Upper lobe of right lung (tissue), 1 donor: ENCODE data around the gene MEGF11. TPM values are rescaled to one million over a fixed set of nuclear protein-coding genes. Genes with fewer than 3 reads are reported as not detected.

Experiments used
- ATAC-seq: fragments of 200-7000 bp; cut with Tn5 transposase; one replicate; pipeline ENCODE4 v1.9.1; 2020; ENCODE audit warnings: mild to moderate bottlenecking, moderate library complexity
- DNase-seq: peaks from one replicate; pipeline ENCODE4 v3.0.0-alpha.2; 2020
- H3K27ac ChIP-seq: fragments of 200-600 bp; one replicate; pipeline ENCODE4 v1.8.0; 2022
- H3K27me3 ChIP-seq: fragments of 200-600 bp; one replicate; pipeline ENCODE4 v1.8.0; 2022; ENCODE audit warnings: mild to moderate bottlenecking
- H3K36me3 ChIP-seq: fragments of 200-600 bp; one replicate; pipeline ENCODE4 v1.8.0; 2022
- H3K4me1 ChIP-seq: fragments of 200-600 bp; one replicate; pipeline ENCODE4 v1.8.0; 2022
- H3K4me3 ChIP-seq: fragments of 200-600 bp; one replicate; pipeline ENCODE4 v1.8.0; 2022; ENCODE audit warnings: mild to moderate bottlenecking
- H3K9me3 ChIP-seq: fragments of 200-600 bp; one replicate; pipeline ENCODE4 v1.8.0; 2022
- intact Hi-C: fragments of 100-400 bp; cut with DNase I; formaldehyde crosslinking; loops from one replicate; pipeline ENCODE4 v1.11.0; 2022
- total RNA-seq: library from RNA; stranded (reverse); fragmentation: NEBNext Ultra II Directional; extraction: Animal tissue kit (Norgen Biotek cat#: 25700); gene quantifications from one replicate; pipeline ENCODE4 v1.2.1, GENCODE V29; 2021
- TF ChIP-seq, protein P1 (sequence below): fragments of 200-600 bp; IDR thresholded peaks from one replicate; pipeline ENCODE4 v1.8.0; 2022; ENCODE audit warnings: antibody characterized with exemption
- donor health status: DM: no; HTN: yes; CAD: no; lungs with severe emphysema.

The MEGF11 gene
- total RNA-seq, 1 donor from 2014 or later: 3.0 TPM

DNA sequence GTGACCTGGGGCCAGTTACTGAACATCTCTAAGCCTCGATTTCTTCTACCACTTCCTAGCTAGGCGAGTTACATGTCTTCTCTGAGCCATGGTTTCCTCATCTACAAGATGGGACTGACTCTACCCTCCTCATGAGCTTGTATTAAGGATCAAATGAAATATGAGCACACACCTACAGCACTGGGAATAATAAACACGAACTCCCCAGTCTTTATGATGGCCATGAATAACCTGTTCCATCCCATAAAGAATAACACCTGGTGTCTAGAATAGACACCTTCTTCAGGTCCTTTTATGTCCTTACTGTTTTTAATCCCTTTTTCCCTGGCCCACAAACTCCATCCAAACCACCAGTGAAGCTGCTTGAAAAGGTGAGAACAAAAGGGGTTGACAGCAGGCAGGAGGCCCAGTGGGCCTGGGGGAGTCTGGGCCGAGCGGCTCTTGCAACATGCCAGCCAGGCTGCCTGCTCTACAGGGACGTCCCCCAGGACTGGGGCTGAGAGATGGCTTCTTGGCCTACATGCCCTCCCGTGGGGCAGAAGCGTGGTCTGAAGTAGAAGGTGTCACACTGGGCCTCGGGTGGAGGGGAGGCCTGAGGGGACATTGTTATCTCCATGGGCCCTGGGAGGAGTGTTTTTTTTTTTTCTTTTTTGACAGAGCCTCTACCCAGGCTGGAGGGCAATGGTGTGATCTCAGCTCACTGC lies 206.1 kb downstream of the MEGF11 start:
- Histone ChIP-seq H3K9me3 (no peaks in the 10 kb centered on the region), H3K27me3 (no peaks in the 10 kb centered on the region), H3K27ac (no peak overlapping the region), H3K36me3 (no peaks in the 10 kb centered on the region), H3K4me3 (no peak overlapping the region), H3K4me1 (no peaks in the 10 kb centered on the region)
- ATAC-seq (no peak), DNase-seq (no peak)
- intact Hi-C loops: no loop called here
- TF ChIP-seq, protein P1, sequence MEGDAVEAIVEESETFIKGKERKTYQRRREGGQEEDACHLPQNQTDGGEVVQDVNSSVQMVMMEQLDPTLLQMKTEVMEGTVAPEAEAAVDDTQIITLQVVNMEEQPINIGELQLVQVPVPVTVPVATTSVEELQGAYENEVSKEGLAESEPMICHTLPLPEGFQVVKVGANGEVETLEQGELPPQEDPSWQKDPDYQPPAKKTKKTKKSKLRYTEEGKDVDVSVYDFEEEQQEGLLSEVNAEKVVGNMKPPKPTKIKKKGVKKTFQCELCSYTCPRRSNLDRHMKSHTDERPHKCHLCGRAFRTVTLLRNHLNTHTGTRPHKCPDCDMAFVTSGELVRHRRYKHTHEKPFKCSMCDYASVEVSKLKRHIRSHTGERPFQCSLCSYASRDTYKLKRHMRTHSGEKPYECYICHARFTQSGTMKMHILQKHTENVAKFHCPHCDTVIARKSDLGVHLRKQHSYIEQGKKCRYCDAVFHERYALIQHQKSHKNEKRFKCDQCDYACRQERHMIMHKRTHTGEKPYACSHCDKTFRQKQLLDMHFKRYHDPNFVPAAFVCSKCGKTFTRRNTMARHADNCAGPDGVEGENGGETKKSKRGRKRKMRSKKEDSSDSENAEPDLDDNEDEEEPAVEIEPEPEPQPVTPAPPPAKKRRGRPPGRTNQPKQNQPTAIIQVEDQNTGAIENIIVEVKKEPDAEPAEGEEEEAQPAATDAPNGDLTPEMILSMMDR: no peak

DNA sequence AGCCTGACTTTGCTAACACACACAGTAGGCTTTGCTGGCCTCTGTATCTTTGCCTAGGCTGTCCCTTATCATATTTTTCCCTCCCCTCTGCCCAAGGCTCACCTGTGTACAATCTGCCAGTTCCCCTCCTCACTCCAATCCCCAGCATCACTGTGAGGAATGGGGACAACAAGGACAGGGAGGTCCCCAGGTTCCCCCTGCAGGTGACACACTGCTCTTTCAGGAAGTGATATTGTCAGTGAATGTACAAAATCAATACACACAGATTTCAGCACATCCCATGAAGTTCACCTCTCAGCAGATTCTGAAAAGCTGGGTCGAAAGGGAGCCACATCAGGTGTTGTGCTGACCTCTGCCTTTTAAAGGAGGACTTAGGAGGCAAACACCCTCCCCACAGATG lies 206.8 kb downstream of the MEGF11 start:
- no peaks in the 10 kb centered on the region for H3K4me1 ChIP-seq
- intact Hi-C loops: no loop called here
- no peaks in the 10 kb centered on the region for H3K36me3 ChIP-seq
- TF ChIP-seq, protein P1: no peak
- no peak overlapping the region for H3K27ac ChIP-seq
- no peak overlapping the region for H3K4me3 ChIP-seq
- ATAC-seq (no peak), DNase-seq (no peak)
- no peaks in the 10 kb centered on the region for H3K9me3 ChIP-seq
- no peaks in the 10 kb centered on the region for H3K27me3 ChIP-seq

DNA sequence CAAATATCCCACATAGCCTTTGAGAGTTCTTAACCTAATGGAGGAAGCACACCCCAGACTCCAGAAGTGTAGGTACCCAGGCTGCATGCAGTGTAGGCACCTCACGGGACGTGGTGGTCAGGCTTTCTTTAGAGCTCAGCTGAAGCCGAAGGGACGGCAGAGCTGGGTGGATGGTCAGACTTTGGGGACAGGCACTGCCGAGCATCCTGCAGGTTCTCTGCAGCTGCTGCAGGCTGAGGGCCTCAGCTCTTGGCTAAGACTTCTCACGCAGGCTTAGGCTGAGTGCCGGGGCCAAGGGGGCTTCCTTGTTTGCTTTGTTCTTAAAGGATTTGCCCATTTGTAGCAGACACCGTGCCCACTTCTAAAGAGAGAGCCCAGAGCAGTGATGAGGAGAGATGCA lies 207.2 kb downstream of the MEGF11 start:
- intact Hi-C loops: no loop called here
- Histone ChIP-seq H3K4me1 (no peaks in the 10 kb centered on the region), H3K4me3 (no peak overlapping the region), H3K9me3 (no peaks in the 10 kb centered on the region), H3K27ac (no peak overlapping the region), H3K27me3 (no peaks in the 10 kb centered on the region), H3K36me3 (no peaks in the 10 kb centered on the region)
- ATAC-seq (no peak), DNase-seq (no peak)
- TF ChIP-seq, protein P1: no peak

DNA sequence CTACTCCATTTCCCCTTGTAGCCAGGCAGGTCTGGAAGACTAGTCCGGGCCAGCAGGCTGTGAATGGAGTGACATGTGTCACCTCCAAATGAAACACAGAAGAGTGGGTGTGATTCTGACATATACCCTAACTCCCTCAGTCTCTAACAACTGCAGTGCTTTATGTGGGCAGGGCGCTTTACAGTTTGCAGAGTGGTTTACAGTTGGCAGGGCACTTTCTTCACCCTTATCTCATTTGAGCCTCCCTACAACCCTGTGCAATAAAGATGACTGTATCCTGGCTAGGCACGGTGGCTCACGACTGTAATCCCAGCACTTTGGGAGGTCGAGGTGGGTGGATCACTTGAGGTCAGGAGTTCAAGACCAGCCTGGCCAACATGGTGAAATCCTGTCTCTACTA lies 208.0 kb downstream of the MEGF11 start:
- ATAC-seq (no peak), DNase-seq (no peak)
- H3K27ac ChIP-seq: no peak overlapping the region
- H3K9me3 ChIP-seq: no peaks in the 10 kb centered on the region
- intact Hi-C loops: no loop called here
- H3K4me1 ChIP-seq: no peaks in the 10 kb centered on the region
- TF ChIP-seq, protein P1: no peak
- no peak overlapping the region for H3K4me3 ChIP-seq
- H3K36me3 ChIP-seq: no peaks in the 10 kb centered on the region
- H3K27me3 ChIP-seq: no peaks in the 10 kb centered on the region

DNA sequence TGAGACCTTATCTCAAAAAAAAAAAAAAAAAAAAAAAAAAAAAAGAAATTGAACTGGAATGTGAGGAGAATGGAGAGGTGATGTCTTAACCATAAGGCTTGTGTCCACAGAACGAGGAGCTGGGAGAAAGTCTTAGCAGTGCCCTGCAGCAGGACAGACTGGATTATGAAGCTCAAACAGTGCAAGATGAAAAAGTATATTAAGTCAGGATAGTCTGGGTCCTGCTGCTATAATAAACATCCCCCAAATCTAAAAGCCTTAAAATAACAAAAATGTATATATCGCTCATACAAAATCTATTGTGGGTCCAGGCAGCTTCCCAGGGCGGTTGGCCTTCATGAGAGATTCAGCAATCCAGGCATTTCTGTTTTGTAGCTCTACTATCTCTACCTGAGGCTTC lies 208.7 kb downstream of the MEGF11 start:
- H3K9me3 ChIP-seq: no peaks in the 10 kb centered on the region
- no peaks in the 10 kb centered on the region for H3K36me3 ChIP-seq
- H3K4me1 ChIP-seq: no peaks in the 10 kb centered on the region
- TF ChIP-seq, protein P1: no peak
- peaks cover 6% of the 10 kb centered on the region for H3K27me3 ChIP-seq
- H3K27ac ChIP-seq: no peak overlapping the region
- DNase-seq: no peak
- H3K4me3 ChIP-seq: no peak overlapping the region
- no peak for ATAC-seq
- intact Hi-C loops: no loop called here

DNA sequence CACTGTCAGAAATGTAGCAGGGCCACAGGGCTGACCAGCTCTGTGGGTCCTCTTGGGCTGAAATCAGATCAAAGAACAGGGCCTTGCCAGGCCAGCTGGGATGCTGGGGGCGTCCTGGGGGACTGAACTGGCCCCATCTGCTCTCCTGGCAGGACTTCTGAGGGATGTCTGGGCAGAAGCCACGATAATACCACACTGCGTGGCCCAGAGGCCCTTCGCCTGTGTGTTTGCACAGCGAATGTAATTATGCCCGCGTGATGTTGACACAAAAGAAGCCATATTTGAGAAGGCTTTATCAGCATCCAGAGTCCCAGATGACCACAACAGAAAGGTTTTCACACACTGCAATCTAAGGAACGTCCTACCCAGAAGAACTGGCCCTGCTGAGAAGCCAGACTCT lies 210.3 kb downstream of the MEGF11 start:
- no peak for ATAC-seq
- no peak overlapping the region for H3K4me3 ChIP-seq
- H3K4me1 ChIP-seq: no peaks in the 10 kb centered on the region
- intact Hi-C loops: no loop called here
- TF ChIP-seq, protein P1: no peak
- peaks cover 6% of the 10 kb centered on the region for H3K27me3 ChIP-seq
- H3K27ac ChIP-seq: no peak overlapping the region
- H3K9me3 ChIP-seq: no peaks in the 10 kb centered on the region
- H3K36me3 ChIP-seq: no peaks in the 10 kb centered on the region
- DNase-seq: no peak
